SU-DHL-6 (cell line): ENCODE measurements around the gene TUBA4B.

Source experiments
- EZH2phosphoT487 ChIP-seq: fragments of 200-600 bp; sonication (generic), shearing (Covaris generic); conservative IDR thresholded peaks from 2 replicates; pipeline ENCODE4 v1.6.1; 2018; ENCODE audit warnings: mild to moderate bottlenecking, antibody characterized with exemption, low read length, moderate library complexity, mixed read lengths
- TF ChIP-seq, protein P1 (sequence below): fragments of 200-600 bp; sonication (generic); IDR thresholded peaks from one replicate; pipeline ENCODE4 v1.5.1; 2017; ENCODE audit warnings: antibody characterized with exemption, mild to moderate bottlenecking, low read length, moderate library complexity; ENCODE audit not compliant: insufficient read depth, poor library complexity, severe bottlenecking

DNA sequence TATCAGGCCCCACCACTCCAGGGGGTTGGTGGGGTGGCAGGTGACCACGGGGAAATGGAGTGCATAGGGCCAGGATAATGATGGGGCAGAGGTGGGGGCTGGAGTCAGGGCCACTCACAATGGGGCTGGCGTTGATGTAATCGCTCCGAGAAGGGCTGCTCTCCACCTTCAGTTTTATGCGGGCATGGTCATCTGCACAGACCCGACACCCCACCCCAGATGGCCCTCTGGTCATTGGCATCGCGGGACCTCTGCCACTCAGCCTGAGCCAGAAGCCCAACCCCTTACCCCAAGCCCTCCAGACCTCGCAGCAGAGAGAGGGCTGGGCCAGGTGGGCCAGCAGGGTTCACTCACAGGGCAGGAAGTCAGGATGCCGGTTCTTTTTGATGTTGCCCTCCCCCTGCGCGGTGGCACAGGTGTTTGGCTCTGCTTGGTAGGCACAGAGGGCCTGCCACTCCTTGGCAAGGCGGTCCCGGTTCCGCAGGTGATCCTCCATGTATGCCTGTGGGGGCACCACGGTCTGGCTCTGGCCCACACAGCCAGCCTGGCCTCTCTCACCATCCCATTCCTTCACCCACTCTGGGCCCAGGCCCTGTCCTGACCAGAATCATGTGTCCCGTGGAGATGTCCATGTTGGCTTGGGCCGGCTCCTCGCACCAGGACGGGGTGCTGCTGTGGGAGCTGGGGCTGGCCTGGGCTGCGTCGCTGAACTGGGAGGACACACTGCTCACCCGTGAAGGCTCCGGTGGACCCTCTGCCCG, 43.8 kb downstream of the TUBA4B start:
- TF ChIP-seq, protein P1, sequence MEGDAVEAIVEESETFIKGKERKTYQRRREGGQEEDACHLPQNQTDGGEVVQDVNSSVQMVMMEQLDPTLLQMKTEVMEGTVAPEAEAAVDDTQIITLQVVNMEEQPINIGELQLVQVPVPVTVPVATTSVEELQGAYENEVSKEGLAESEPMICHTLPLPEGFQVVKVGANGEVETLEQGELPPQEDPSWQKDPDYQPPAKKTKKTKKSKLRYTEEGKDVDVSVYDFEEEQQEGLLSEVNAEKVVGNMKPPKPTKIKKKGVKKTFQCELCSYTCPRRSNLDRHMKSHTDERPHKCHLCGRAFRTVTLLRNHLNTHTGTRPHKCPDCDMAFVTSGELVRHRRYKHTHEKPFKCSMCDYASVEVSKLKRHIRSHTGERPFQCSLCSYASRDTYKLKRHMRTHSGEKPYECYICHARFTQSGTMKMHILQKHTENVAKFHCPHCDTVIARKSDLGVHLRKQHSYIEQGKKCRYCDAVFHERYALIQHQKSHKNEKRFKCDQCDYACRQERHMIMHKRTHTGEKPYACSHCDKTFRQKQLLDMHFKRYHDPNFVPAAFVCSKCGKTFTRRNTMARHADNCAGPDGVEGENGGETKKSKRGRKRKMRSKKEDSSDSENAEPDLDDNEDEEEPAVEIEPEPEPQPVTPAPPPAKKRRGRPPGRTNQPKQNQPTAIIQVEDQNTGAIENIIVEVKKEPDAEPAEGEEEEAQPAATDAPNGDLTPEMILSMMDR, result no peak
- TF ChIP-seq EZH2phosphoT487, result no peak
